CD4-positive, alpha-beta T cell treated with Interleukin-4 for 4 hours (primary cell): Measurements from ENCODE around the gene RNF151.
"Not testable (repeated sequence)": the region's sequence is repeated elsewhere in the genome, so short reads cannot be mapped to it uniquely, and the experiment has no call there.

Experiments used
- DNase-seq: peaks from one replicate; pipeline ENCODE4 v3.0.0-alpha.2; 2020

Gene RNF151

DNA sequence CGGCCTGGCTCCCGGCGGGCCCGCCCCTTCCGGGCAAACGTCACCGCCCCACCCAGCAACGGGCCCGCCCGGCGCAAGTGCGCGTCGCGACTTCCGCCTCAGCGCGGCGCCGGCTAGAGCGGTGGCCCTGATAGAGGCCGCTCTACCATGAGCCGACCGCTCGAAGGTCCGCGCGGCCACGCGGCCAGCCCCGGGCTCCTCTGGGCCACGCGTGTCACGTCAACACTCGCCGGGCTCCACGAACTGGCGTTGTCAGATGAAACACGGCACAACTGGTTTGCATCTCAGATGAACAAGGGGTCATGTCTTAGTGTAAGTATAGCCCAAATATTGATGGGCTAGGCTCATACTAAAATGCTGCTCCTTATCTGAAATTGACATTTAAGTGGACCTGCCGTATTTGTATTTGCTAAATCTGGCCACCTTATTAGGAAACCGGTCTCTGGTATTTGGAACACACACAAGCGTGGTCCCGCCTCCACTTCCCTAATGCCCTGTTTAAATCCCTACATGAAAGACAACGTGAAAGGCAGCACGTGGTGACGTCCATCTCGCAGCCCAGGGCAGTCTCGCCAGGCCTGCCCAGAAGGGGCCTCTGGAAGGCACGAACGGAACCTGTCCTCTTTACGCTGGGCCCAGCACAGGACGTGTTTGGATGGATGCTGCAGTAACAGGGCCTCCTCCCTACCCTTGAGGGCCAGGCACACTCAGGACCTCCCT, 43.3 kb downstream of the RNF151 start, which contains the start of gene ZNF598:
TSS of gene ZNF598 (minus strand) at position 31 of the 720 bp plus-strand sequence.
- DNase-seq, result peak; percentile 70

DNA sequence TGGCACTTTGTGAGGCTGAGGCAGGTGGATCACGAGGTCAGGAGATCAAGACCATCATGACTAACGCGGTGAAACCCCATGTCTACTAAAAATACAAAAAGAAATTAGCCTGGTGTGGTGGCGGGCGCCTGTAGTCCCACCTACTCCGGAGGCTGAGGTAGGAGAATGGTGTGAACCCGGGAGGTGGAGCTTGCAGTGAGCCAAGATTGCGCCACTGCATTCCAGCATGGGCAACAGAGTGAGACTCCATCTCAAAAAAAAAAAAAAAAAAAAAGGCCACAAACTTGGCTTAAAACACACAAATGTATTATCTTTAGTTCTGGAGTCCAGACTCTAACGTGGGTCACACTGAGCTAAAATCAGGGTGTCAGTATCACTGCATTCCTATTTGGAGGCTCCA, 45.1 kb downstream of the RNF151 start:
- DNase-seq, result not testable (repeated sequence)

DNA sequence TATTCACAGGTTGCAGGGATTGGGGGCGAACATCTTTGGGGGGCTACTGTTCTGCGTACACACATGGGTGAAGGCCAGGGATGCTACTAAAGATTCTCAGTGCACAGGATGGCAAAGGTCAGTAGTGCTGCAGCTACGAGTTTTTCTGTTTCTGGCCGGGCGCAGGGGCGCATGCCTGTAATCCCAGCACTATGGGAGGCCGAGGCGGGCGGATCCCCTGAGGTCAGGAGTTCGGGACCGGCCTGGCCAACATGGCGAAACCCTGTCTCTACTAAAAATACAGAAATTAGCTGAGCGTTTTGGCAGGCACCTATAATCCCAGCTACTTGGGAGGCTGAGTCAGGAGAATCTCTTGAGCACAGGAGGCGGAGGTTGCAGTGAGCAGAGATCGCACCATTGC, 46.9 kb downstream of the RNF151 start:
- DNase-seq, result no peak

DNA sequence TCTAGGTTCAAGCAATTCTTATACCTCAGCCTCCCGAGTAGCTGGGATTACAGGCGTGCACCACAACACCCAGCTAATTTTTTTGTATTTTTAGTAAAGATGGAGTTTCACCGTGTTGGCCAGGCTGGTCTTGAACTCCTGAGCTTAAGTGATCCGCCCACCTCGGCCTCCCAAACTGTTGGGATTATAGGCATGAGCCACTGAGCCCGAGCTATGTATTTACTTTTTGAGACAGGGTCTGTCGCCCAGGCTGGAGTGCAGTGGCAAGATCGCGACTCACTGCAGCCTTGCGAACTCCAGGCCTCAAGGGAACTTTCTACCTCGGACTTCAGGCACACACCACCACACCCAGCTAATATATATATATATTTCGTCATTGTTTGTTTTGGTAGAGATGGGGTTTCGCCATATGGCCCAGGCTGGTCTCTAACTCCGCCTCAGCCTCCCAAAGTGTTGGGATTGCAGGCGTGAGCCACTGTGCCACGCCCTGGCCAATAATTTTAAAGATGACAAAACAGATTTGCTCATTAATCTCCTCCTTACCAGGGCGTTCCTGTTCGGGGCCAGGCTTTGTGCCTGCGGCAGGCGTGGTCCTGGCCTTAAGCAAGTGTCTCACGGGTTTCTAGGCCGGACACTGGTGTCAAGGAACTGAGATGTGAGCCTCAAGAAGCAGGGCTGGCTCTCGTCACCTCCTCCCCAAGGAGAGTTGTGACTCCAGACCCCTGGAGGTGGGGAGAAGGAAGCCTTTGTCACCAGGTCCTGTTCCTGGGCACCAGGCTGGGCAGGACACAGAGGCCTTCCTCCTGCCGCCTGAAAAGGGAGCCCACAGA, 48.7 kb downstream of the RNF151 start:
- no peak for DNase-seq

DNA sequence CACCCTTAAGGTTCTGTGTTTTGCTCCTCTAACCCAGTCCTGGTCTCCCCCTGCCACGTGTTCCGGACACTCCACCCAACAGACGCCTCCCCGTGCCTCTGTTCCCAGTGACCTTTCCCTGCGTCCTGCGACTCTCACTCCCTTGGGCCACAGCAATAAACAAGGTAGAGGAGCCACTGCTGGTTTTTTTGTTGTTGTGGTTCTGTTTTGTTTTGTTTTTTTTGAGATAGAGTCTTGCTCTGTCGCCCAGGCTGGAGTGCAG, 49.2 kb downstream of the RNF151 start:
- no peak for DNase-seq

- DNase-seq, result no peak
Measured at GRCh38 chr16:2016407-2016922, 49.8 kb downstream of the RNF151 start.
